ENCODE measurements around the gene OAT. TPM values are rescaled to one million over a fixed set of nuclear protein-coding genes. Genes with fewer than 3 reads are reported as not detected.

The OAT gene
- polyA plus RNA-seq (2013, experiment 1 of 2): 96.7 TPM
- polyA plus RNA-seq (2013, experiment 2 of 2): 101 TPM

DNA sequence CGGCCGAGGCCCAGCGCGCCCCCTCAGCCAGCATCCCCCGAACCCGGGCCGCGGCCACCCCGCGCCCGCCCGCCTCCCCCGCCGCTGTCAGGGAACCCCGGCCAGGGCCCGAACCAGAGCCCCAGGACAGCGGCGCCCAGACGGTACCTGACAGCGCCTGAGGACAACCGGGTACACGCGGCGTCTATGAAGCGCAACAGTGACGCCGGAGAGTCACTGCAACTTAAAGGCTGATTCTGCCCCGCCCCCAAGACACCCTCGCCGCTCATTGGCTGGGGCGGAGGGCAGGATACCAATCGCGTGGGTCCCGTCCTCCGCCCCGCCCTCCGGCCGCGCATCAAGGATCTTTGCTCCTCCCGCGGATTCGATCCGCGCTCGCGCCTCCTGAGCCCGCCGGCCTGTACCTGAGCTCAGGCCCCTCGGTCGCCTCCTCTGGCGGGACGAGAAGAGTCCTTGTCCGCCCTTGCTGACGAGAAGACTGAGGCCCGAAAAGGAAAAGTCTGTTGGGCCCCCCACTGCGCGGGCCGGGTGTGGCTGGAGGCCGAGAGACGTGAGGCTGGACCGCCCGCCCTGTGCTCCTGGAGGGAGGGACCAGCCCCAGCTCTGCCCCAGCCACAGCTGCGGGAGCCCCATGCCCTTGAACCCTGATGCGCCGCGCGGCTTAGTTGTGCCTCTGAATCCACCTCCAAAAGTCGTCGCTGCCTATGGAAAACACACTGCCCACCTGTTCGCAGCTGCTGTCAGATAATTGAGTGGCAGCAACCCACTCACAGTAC lies at the start of gene OAT:
Gene OAT, minus strand, starts transcription at position 198 of the 776 bp plus-strand sequence. CDS start 6,752 bp downstream, outside the sequence.
- peak; percentile 96 for DNase-seq
- H3K79me1 ChIP-seq (replicated peaks; ENCODE audit: low read length, poor library complexity, severe bottlenecking): peaks cover 3% of the 10 kb centered on the region
- no peak within 1 kb of the TSS for H2BK15ac ChIP-seq (ENCODE audit: low read depth, poor library complexity, severe bottlenecking)
- no peak within 1 kb of the TSS for H2AK5ac ChIP-seq (ENCODE audit: low read length, severe bottlenecking)
- peak within 1 kb of the TSS; percentile 53 for H3K27ac ChIP-seq (ENCODE audit: low read length, poor library complexity, severe bottlenecking)
- H4K8ac ChIP-seq (ENCODE audit: low read length): peak within 1 kb of the TSS; percentile 55
- H3K23ac ChIP-seq (ENCODE audit: low read length in 2 of 2): peak within 1 kb of the TSS in 1 of 2 experiments; percentile 70
- no peak within 1 kb of the TSS for H2BK5ac ChIP-seq (ENCODE audit: low read depth, low read length, poor library complexity, severe bottlenecking)
- H3K4me1 ChIP-seq (ENCODE audit: control insufficient read depth, insufficient read depth, low read depth, low read length): peaks cover 3% of the 10 kb centered on the region
- H4K91ac ChIP-seq (ENCODE audit: low read length): no peak within 1 kb of the TSS
- peak within 1 kb of the TSS; percentile 88 for H3K4me2 ChIP-seq (ENCODE audit: low read length, poor library complexity, severe bottlenecking)
- H3K4me3 ChIP-seq (ENCODE audit: insufficient read depth in 1 of 2, low read depth in 1 of 2, low read length in 2 of 2): peak within 1 kb of the TSS; percentile 87 to 89
- peak within 1 kb of the TSS; percentile 21 for H2BK120ac ChIP-seq (ENCODE audit: low read depth, low read length)
- peak within 1 kb of the TSS; percentile 7 to 40 for H2BK12ac ChIP-seq (ENCODE audit: low read length in 2 of 2)
- H3K27me3 ChIP-seq (ENCODE audit: control insufficient read depth in 1 of 2, insufficient read depth in 1 of 2, low read length in 2 of 2): peaks cover 14 to 39% of the 10 kb centered on the region in 2 experiments
- peak within 1 kb of the TSS; percentile 55 for H2AFZ ChIP-seq (ENCODE audit: low read depth, low read length)
- H3K14ac ChIP-seq (ENCODE audit: low read length in 2 of 2): peak within 1 kb of the TSS in 1 of 2 experiments; percentile 66
- H3K9ac ChIP-seq (ENCODE audit: low read length): peak within 1 kb of the TSS; percentile 92
- WGBS: 3% methylated on average over 70 of the region's 70 CpGs
- no peaks in the 10 kb centered on the region for H3K36me3 ChIP-seq (ENCODE audit: control insufficient read depth in 1 of 2, insufficient read depth in 2 of 2, low read depth in 1 of 2, low read length in 2 of 2)
- peak within 1 kb of the TSS; percentile 41 to 76 for H3K4ac ChIP-seq (ENCODE audit: low read depth in 1 of 2, low read length in 2 of 2)
- peak within 1 kb of the TSS; percentile 70 to 89 for H3K18ac ChIP-seq (ENCODE audit: low read depth in 1 of 2, low read length in 2 of 2)
- no peaks in the 10 kb centered on the region for H3K9me3 ChIP-seq (ENCODE audit: control insufficient read depth, low read length)

DNA sequence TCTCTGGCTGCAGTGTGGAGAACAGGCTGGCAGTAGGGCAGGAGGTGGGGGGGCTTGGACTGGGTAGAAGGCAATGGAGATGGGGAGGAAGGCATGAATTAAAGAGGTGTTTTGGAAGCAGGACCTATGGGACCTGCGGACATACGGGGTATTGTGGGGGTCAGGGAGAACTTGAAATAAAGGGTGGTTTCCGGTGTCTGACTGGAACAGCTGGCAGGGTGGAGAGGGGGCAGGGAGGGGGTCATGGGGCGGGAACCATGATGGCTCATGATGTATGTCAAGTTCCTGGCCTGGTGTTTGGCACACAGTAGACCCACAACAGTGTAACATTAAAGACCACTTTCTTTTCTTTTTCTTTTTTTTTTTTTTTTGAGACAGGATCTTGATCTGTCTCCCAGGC lies 48.4 kb upstream of the OAT start:
- H3K4me2 ChIP-seq (ENCODE audit: low read length, poor library complexity, severe bottlenecking): no peak overlapping the region
- H3K27me3 ChIP-seq (ENCODE audit: control insufficient read depth in 1 of 2, insufficient read depth in 1 of 2, low read length in 2 of 2): no peaks in the 10 kb centered on the region
- H3K4me1 ChIP-seq (ENCODE audit: control insufficient read depth, insufficient read depth, low read depth, low read length): peaks cover 6% of the 10 kb centered on the region
- no peak overlapping the region for H2AK5ac ChIP-seq (ENCODE audit: low read length, severe bottlenecking)
- no peak overlapping the region for H3K9ac ChIP-seq (ENCODE audit: low read length)
- H4K91ac ChIP-seq (ENCODE audit: low read length): no peak overlapping the region
- H3K27ac ChIP-seq (ENCODE audit: low read length, poor library complexity, severe bottlenecking): no peak overlapping the region
- no peak overlapping the region for H3K23ac ChIP-seq (ENCODE audit: low read length in 2 of 2)
- H4K8ac ChIP-seq (ENCODE audit: low read length): no peak overlapping the region
- H2AFZ ChIP-seq (ENCODE audit: low read depth, low read length): no peak overlapping the region
- H3K4ac ChIP-seq (ENCODE audit: low read depth in 1 of 2, low read length in 2 of 2): no peak overlapping the region
- no peak overlapping the region for H3K4me3 ChIP-seq (ENCODE audit: insufficient read depth in 1 of 2, low read depth in 1 of 2, low read length in 2 of 2)
- DNase-seq: no peak
- H3K36me3 ChIP-seq (ENCODE audit: control insufficient read depth in 1 of 2, insufficient read depth in 2 of 2, low read depth in 1 of 2, low read length in 2 of 2): peaks cover 0 to 21% of the 10 kb centered on the region in 2 experiments
- no peak overlapping the region for H2BK12ac ChIP-seq (ENCODE audit: low read length in 2 of 2)
- no peak overlapping the region for H3K18ac ChIP-seq (ENCODE audit: low read depth in 1 of 2, low read length in 2 of 2)
- H2BK120ac ChIP-seq (ENCODE audit: low read depth, low read length): no peak overlapping the region
- 98% methylated on average over 3 of the region's 4 CpGs for WGBS
- H2BK15ac ChIP-seq (ENCODE audit: low read depth, poor library complexity, severe bottlenecking): no peak overlapping the region
- H3K14ac ChIP-seq (ENCODE audit: low read length in 2 of 2): no peak overlapping the region
- peaks cover 31% of the 10 kb centered on the region for H3K79me1 ChIP-seq (replicated peaks; ENCODE audit: low read length, poor library complexity, severe bottlenecking)
- H3K9me3 ChIP-seq (ENCODE audit: control insufficient read depth, low read length): no peaks in the 10 kb centered on the region
- no peak overlapping the region for H2BK5ac ChIP-seq (ENCODE audit: low read depth, low read length, poor library complexity, severe bottlenecking)

DNA sequence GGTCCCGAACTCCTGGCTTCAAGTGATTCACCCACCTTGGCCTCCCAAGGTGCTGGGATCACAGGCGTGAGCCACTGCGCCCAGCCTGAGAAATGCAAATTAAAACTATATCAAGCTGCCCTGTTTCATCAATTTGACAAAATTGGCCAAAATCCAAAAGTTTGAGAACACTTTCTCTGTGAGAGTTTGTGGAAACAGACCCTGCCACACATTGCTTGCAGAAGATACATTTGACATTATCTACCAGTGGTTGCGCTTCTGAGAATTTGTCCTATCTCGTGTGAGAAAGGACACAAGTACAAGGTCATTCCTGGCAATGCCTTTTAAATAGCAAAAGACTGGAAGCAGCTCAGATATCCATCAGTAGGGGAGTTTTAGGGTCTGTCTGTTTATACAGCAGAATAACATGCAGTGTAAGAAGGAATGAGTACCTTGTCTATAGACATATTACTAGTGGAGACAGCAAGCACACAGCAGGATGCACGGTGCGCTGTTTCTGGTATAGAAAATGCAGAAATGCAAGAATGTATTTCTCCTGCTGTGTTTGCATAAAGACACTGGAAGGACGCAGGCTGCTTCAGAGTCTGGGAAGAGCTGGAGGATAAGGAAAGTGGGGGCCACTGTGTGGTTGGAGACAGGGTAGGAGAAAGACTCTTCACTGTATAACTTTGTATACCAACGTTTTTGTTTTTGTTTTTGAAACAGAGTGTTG lies 47.2 kb upstream of the OAT start:
- Histone ChIP-seq H3K4me1 (ENCODE audit: control insufficient read depth, insufficient read depth, low read depth, low read length) (peaks cover 7% of the 10 kb centered on the region), H2AFZ (ENCODE audit: low read depth, low read length) (no peak overlapping the region), H3K14ac (ENCODE audit: low read length in 2 of 2) (no peak overlapping the region), H3K79me1 (replicated peaks; ENCODE audit: low read length, poor library complexity, severe bottlenecking) (peaks cover 33% of the 10 kb centered on the region), H3K9me3 (ENCODE audit: control insufficient read depth, low read length) (no peaks in the 10 kb centered on the region), H3K36me3 (ENCODE audit: control insufficient read depth in 1 of 2, insufficient read depth in 2 of 2, low read depth in 1 of 2, low read length in 2 of 2) (peaks cover 0 to 21% of the 10 kb centered on the region in 2 experiments), H4K8ac (ENCODE audit: low read length) (no peak overlapping the region), H3K23ac (ENCODE audit: low read length in 2 of 2) (no peak overlapping the region), H2BK12ac (ENCODE audit: low read length in 2 of 2) (no peak overlapping the region), H2BK15ac (ENCODE audit: low read depth, poor library complexity, severe bottlenecking) (no peak overlapping the region), H3K27ac (ENCODE audit: low read length, poor library complexity, severe bottlenecking) (no peak overlapping the region), H2BK5ac (ENCODE audit: low read depth, low read length, poor library complexity, severe bottlenecking) (no peak overlapping the region), H2BK120ac (ENCODE audit: low read depth, low read length) (no peak overlapping the region), H4K91ac (ENCODE audit: low read length) (no peak overlapping the region), H3K18ac (ENCODE audit: low read depth in 1 of 2, low read length in 2 of 2) (no peak overlapping the region), H2AK5ac (ENCODE audit: low read length, severe bottlenecking) (no peak overlapping the region), H3K4ac (ENCODE audit: low read depth in 1 of 2, low read length in 2 of 2) (no peak overlapping the region), H3K4me2 (ENCODE audit: low read length, poor library complexity, severe bottlenecking) (no peak overlapping the region), H3K9ac (ENCODE audit: low read length) (no peak overlapping the region), H3K4me3 (ENCODE audit: insufficient read depth in 1 of 2, low read depth in 1 of 2, low read length in 2 of 2) (no peak overlapping the region), H3K27me3 (ENCODE audit: control insufficient read depth in 1 of 2, insufficient read depth in 1 of 2, low read length in 2 of 2) (no peaks in the 10 kb centered on the region)
- DNase-seq: no peak
- 83% methylated on average over 9 of the region's 9 CpGs for WGBS

Measured in mesenchymal stem cell (in vitro differentiated cells and primary cell).